ENCODE data around the gene RIMBP2.

Gene RIMBP2

GRCh38 chr12:130354407-130354806, 361.7 kb downstream of the RIMBP2 start:
- DNase-seq (ENCODE audit: low read depth in 2 of 2): no peak
- no peak overlapping the region for H3K4me3 ChIP-seq (replicated peaks in 1 of 2; ENCODE audit: low read depth in 2 of 2, low read length in 2 of 2)
- no peak for TF ChIP-seq CTCF (IDR thresholded peaks at IDR 0.05; ENCODE audit: low read depth, low read length)

GRCh38 chr12:130353081-130353480, 363.0 kb downstream of the RIMBP2 start:
- DNase-seq (ENCODE audit: low read depth in 2 of 2): no peak
- no peak overlapping the region for H3K4me3 ChIP-seq (replicated peaks in 1 of 2; ENCODE audit: low read depth in 2 of 2, low read length in 2 of 2)
- TF ChIP-seq CTCF (IDR thresholded peaks at IDR 0.05; ENCODE audit: low read depth, low read length): no peak

- no peak overlapping the region for H3K4me3 ChIP-seq (replicated peaks in 1 of 2; ENCODE audit: low read depth in 2 of 2, low read length in 2 of 2)
- no peak for TF ChIP-seq CTCF (IDR thresholded peaks at IDR 0.05; ENCODE audit: low read depth, low read length)
- DNase-seq (ENCODE audit: low read depth in 2 of 2): no peak
Observed at GRCh38 chr12:130351326-130351725, 364.8 kb downstream of the RIMBP2 start.

- no peak for TF ChIP-seq CTCF (IDR thresholded peaks at IDR 0.05; ENCODE audit: low read depth, low read length)
- no peak overlapping the region for H3K4me3 ChIP-seq (replicated peaks in 1 of 2; ENCODE audit: low read depth in 2 of 2, low read length in 2 of 2)
- DNase-seq (ENCODE audit: low read depth in 2 of 2): no peak
Observed at GRCh38 chr12:130350715-130351114, 365.4 kb downstream of the RIMBP2 start.

GRCh38 chr12:130347588-130347987, 368.5 kb downstream of the RIMBP2 start:
- no peak for DNase-seq (ENCODE audit: low read depth in 2 of 2)
- no peak for TF ChIP-seq CTCF (IDR thresholded peaks at IDR 0.05; ENCODE audit: low read depth, low read length)
- no peak overlapping the region for H3K4me3 ChIP-seq (replicated peaks in 1 of 2; ENCODE audit: low read depth in 2 of 2, low read length in 2 of 2)

Data from cardiac fibroblast (primary cell).